Smooth muscle cell (in vitro differentiated cells): ENCODE measurements around the gene CEP72. TPM values are rescaled to one million over a fixed set of nuclear protein-coding genes. Genes with fewer than 3 reads are reported as not detected.

ENCODE experiments used
- DNase-seq: peaks from one replicate; lab custom pipeline; 2025; ENCODE audit not compliant: unreplicated experiment; lab: John Stamatoyannopoulos, UW
- H2AFZ ChIP-seq: fragments of 200-600 bp; sonication (generic); 2 replicates; pipeline ENCODE4 v1.6.0; 2016; ENCODE audit warnings: antibody characterized with exemption, low read depth, mild to moderate bottlenecking
- H3F3A ChIP-seq: fragments of 200-600 bp; sonication (generic); 2 replicates; pipeline ENCODE4 v1.6.0; 2017; ENCODE audit warnings: antibody characterized with exemption, low read depth
- H3K27ac ChIP-seq: fragments of 200-600 bp; sonication (generic); 2 replicates; pipeline ENCODE4 v1.5.1; 2016; ENCODE audit warnings: low read depth, mild to moderate bottlenecking
- H3K27me3 ChIP-seq: fragments of 200-600 bp; sonication (generic); 2 replicates; pipeline ENCODE4 v1.6.1; 2016; ENCODE audit warnings: low read depth, mild to moderate bottlenecking
- H3K36me3 ChIP-seq: fragments of 200-600 bp; sonication (generic); 2 replicates; pipeline ENCODE4 v1.5.1; 2016; ENCODE audit warnings: low read depth
- H3K4me1 ChIP-seq: fragments of 200-600 bp; sonication (generic); 2 replicates; pipeline ENCODE4 v1.5.1; 2016; ENCODE audit warnings: low read depth
- H3K4me2 ChIP-seq: fragments of 200-600 bp; sonication (generic); 2 replicates; pipeline ENCODE4 v1.6.0; 2016; ENCODE audit warnings: mild to moderate bottlenecking
- H3K4me3 ChIP-seq: fragments of 200-600 bp; sonication (generic); 2 replicates; pipeline ENCODE4 v1.5.1; 2016; ENCODE audit warnings: mild to moderate bottlenecking
- H3K79me2 ChIP-seq: fragments of 200-600 bp; sonication (generic); 2 replicates; pipeline ENCODE4 v1.6.0; 2016; ENCODE audit warnings: low read depth, mild to moderate bottlenecking
- H3K9ac ChIP-seq: fragments of 200-600 bp; sonication (generic); 2 replicates; pipeline ENCODE4 v1.6.0; 2016; ENCODE audit warnings: low read depth
- H3K9me3 ChIP-seq: fragments of 200-600 bp; sonication (generic); replicated peaks from 2 replicates; pipeline ENCODE4 v1.5.1; 2016; ENCODE audit warnings: low read depth
- H4K20me1 ChIP-seq: fragments of 200-600 bp; sonication (generic); 2 replicates; pipeline ENCODE4 v1.6.0; 2016; ENCODE audit warnings: low read depth
- WGBS: methylation state at CpG from one replicate; pipeline ENCODE4 v1.1.7; 2016; ENCODE audit warnings: low lambda C conversion rate; 5-methylcytosine and 5-hydroxymethylcytosine counted together
- polyA plus RNA-seq: library from polyadenylated mRNA; unstranded; fragments of >200 nt; fragmentation: Nextera tagmentation; extraction: Ambion mirVana; gene quantifications from 2 replicates; pipeline ENCODE4 v1.2.1, GENCODE V29; 2016
- total RNA-seq: library from RNA; depleted of rRNA; stranded (reverse); fragments of >200 nt; gene quantifications from 2 replicates; pipeline ENCODE4 v1.2.3, GENCODE V29; 2014
- TF ChIP-seq, protein P1 (sequence below): fragments of 200-600 bp; sonication (generic); IDR thresholded peaks from 2 replicates; pipeline ENCODE4 v1.5.1; 2017; ENCODE audit warnings: borderline replicate concordance, mild to moderate bottlenecking, antibody characterized with exemption; ENCODE audit not compliant: insufficient read depth, poor library complexity, severe bottlenecking

CEP72 gene
- total and polyA plus RNA-seq, 2 experiments from 2014 or later = 2.7 to 4.0 TPM

GRCh38 chr5:600886-601541 lies 11.1 kb upstream of the CEP72 start:
- DNase-seq = no peak
- WGBS = 94% methylated on average over 26 of the region's 26 CpGs
- H4K20me1 ChIP-seq = no peaks in the 10 kb centered on the region

GRCh38 chr5:601771-602465 lies 10.2 kb upstream of the CEP72 start:
- DNase-seq = no peak
- no peaks in the 10 kb centered on the region for H3K36me3 ChIP-seq
- no peak overlapping the region for H3K27ac ChIP-seq
- no peaks in the 10 kb centered on the region for H3F3A ChIP-seq
- 94% methylated on average over 47 of the region's 47 CpGs for WGBS
- no peak overlapping the region for H2AFZ ChIP-seq
- no peaks in the 10 kb centered on the region for H3K9me3 ChIP-seq
- peaks cover 24% of the 10 kb centered on the region for H3K27me3 ChIP-seq
- no peak overlapping the region for H3K4me2 ChIP-seq
- H3K4me3 ChIP-seq = no peak overlapping the region
- H3K9ac ChIP-seq = no peak overlapping the region
- no peaks in the 10 kb centered on the region for H3K79me2 ChIP-seq
- no peaks in the 10 kb centered on the region for H3K4me1 ChIP-seq
- H4K20me1 ChIP-seq = no peaks in the 10 kb centered on the region
- TF ChIP-seq, protein P1, sequence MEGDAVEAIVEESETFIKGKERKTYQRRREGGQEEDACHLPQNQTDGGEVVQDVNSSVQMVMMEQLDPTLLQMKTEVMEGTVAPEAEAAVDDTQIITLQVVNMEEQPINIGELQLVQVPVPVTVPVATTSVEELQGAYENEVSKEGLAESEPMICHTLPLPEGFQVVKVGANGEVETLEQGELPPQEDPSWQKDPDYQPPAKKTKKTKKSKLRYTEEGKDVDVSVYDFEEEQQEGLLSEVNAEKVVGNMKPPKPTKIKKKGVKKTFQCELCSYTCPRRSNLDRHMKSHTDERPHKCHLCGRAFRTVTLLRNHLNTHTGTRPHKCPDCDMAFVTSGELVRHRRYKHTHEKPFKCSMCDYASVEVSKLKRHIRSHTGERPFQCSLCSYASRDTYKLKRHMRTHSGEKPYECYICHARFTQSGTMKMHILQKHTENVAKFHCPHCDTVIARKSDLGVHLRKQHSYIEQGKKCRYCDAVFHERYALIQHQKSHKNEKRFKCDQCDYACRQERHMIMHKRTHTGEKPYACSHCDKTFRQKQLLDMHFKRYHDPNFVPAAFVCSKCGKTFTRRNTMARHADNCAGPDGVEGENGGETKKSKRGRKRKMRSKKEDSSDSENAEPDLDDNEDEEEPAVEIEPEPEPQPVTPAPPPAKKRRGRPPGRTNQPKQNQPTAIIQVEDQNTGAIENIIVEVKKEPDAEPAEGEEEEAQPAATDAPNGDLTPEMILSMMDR = no peak

More at GRCh38 chr5:600886-601541, 11.1 kb upstream of the CEP72 start:
- H3K27ac ChIP-seq = no peak overlapping the region
- no peaks in the 10 kb centered on the region for H3K79me2 ChIP-seq
- TF ChIP-seq, protein P1 = no peak
- H3F3A ChIP-seq = no peaks in the 10 kb centered on the region
- peaks cover 33% of the 10 kb centered on the region for H3K27me3 ChIP-seq
- H3K4me2 ChIP-seq = no peak overlapping the region
- no peaks in the 10 kb centered on the region for H3K36me3 ChIP-seq
- no peak overlapping the region for H3K4me3 ChIP-seq
- H3K9ac ChIP-seq = no peak overlapping the region
- no peaks in the 10 kb centered on the region for H3K9me3 ChIP-seq
- no peak overlapping the region for H2AFZ ChIP-seq
- H3K4me1 ChIP-seq = no peaks in the 10 kb centered on the region

- Histone ChIP-seq H3F3A (no peaks in the 10 kb centered on the region), H3K9me3 (no peaks in the 10 kb centered on the region), H3K27ac (no peak overlapping the region), H3K36me3 (no peaks in the 10 kb centered on the region), H3K9ac (no peak overlapping the region), H3K4me3 (no peak overlapping the region), H3K79me2 (no peaks in the 10 kb centered on the region), H2AFZ (no peak overlapping the region), H3K4me1 (no peaks in the 10 kb centered on the region), H3K4me2 (no peak overlapping the region), H4K20me1 (no peaks in the 10 kb centered on the region), H3K27me3 (peaks cover 18% of the 10 kb centered on the region)
- DNase-seq = no peak
- 92% methylated on average over 17 of the region's 17 CpGs for WGBS
- TF ChIP-seq, protein P1 = no peak
Measured at GRCh38 chr5:602466-603035, 9.6 kb upstream of the CEP72 start.
